Vagina (tissue), 2 donors: Measurements from ENCODE around the gene BPI. TPM values are rescaled to one million over a fixed set of nuclear protein-coding genes. Genes with fewer than 3 reads are reported as not detected.

Experiments
- DNase-seq, 2 donors: peaks; one replicate each; pipeline ENCODE4 v3.0.0-alpha.2; 2017; ENCODE audit errors: extremely low spot score in 2 of 2
- H3K27ac ChIP-seq: fragments of 200-600 bp; sonication (generic); one replicate; pipeline ENCODE4 v1.5.1; 2019
- H3K27me3 ChIP-seq: fragments of 200-600 bp; sonication (generic); one replicate; pipeline ENCODE4 v1.5.1; 2019
- H3K36me3 ChIP-seq, 2 donors: fragments of 200-600 bp; sonication (generic); one replicate each; pipeline ENCODE4 v1.5.1; 2017 to 2019
- H3K4me1 ChIP-seq: fragments of 200-600 bp; sonication (generic); one replicate; pipeline ENCODE4 v1.5.1; 2019
- H3K4me3 ChIP-seq, 2 donors: fragments of 200-600 bp; sonication (generic); 1 replicate in 1 of 2; 2 replicates in 1 of 2; pipeline ENCODE4 v1.5.1; 2016 to 2019
- H3K9me3 ChIP-seq: fragments of 200-600 bp; sonication (generic); one replicate; pipeline ENCODE4 v1.5.1; 2019
- CTCF ChIP-seq, 3 experiments: fragments of 450-650 bp in 2 of 3; fragments of 200-600 bp in 1 of 3; sonication (generic) in 1 of 3; IDR thresholded peaks; one replicate each; pipeline ENCODE4 v1.5.1; 2017 to 2019; ENCODE audit warnings: antibody characterized with exemption in 3 of 3, mild to moderate bottlenecking in 2 of 3, moderate library complexity in 2 of 3
- POLR2A ChIP-seq, 2 donors: fragments of 450-650 bp; IDR thresholded peaks; one replicate each; pipeline ENCODE4 v1.6.1; 2017; ENCODE audit warnings: antibody characterized with exemption in 2 of 2, mild to moderate bottlenecking in 2 of 2, moderate library complexity in 2 of 2
- POLR2AphosphoS5 ChIP-seq, 2 donors: sonication (generic); formaldehyde crosslinking; IDR thresholded peaks; one replicate each; pipeline ENCODE4 v1.9.0; 2017; ENCODE audit warnings: antibody characterized with exemption in 2 of 2, mild to moderate bottlenecking in 2 of 2, low read depth in 1 of 2; ENCODE audit not compliant: insufficient read depth in 1 of 2
- intact Hi-C: fragments of 100-400 bp; cut with DNase I; formaldehyde crosslinking; loops from one replicate; pipeline ENCODE4 v1.15.1; 2023
- total RNA-seq: library from RNA; depleted of rRNA; stranded (reverse); fragments of >200 nt; gene quantifications from one replicate; pipeline ENCODE4 v1.2.3, GENCODE V29; 2016

The BPI gene
- total RNA-seq, 1 donor from 2014 or later = not detected

- H3K27me3 ChIP-seq = no peaks in the 10 kb centered on the region
- H3K27ac ChIP-seq = no peak within 1 kb of the TSS
- DNase-seq = no peak
- intact Hi-C loops = no loop called here
- no peaks in the 10 kb centered on the region for H3K9me3 ChIP-seq
- peaks cover 15% of the 10 kb centered on the region for H3K4me1 ChIP-seq
- TF ChIP-seq POLR2A (IDR thresholded peaks at IDR 0.05) = no peak
- no peak for TF ChIP-seq POLR2AphosphoS5 (IDR thresholded peaks at IDR 0.05; ENCODE audit: insufficient read depth in 1 of 2, low read depth in 1 of 2)
- no peak for TF ChIP-seq CTCF (IDR thresholded peaks at IDR 0.05)
- H3K4me3 ChIP-seq = no peak within 1 kb of the TSS
- H3K36me3 ChIP-seq = no peaks in the 10 kb centered on the region
These were observed 42.3 kb downstream of the BPI start, which contains the start of gene LBP for GRCh38 chr20:38346247-38346651. Gene LBP, plus strand, starts transcription at chr20:38346482. Its CDS starts 35 bp downstream, at chr20:38346517.

- intact Hi-C loops = no loop called here
- Histone ChIP-seq H3K36me3 (no peaks in the 10 kb centered on the region), H3K27me3 (no peaks in the 10 kb centered on the region), H3K9me3 (no peaks in the 10 kb centered on the region), H3K4me3 (no peak overlapping the region), H3K27ac (no peak overlapping the region), H3K4me1 (peaks cover 15% of the 10 kb centered on the region)
- TF ChIP-seq POLR2AphosphoS5 (IDR thresholded peaks at IDR 0.05; ENCODE audit: insufficient read depth in 1 of 2, low read depth in 1 of 2) (no peak), POLR2A (IDR thresholded peaks at IDR 0.05) (no peak), CTCF (IDR thresholded peaks at IDR 0.05) (no peak)
- DNase-seq = no peak
These were observed 42.8 kb downstream of the BPI start for GRCh38 chr20:38346741-38347140.

GRCh38 chr20:38349856-38350255 lies 45.9 kb downstream of the BPI start:
- TF ChIP-seq CTCF (IDR thresholded peaks at IDR 0.05) (no peak), POLR2AphosphoS5 (IDR thresholded peaks at IDR 0.05; ENCODE audit: insufficient read depth in 1 of 2, low read depth in 1 of 2) (no peak)
- Histone ChIP-seq H3K9me3 (no peaks in the 10 kb centered on the region), H3K27ac (no peak overlapping the region), H3K4me1 (no peaks in the 10 kb centered on the region), H3K4me3 (no peak overlapping the region), H3K27me3 (no peaks in the 10 kb centered on the region), H3K36me3 (no peaks in the 10 kb centered on the region)
- intact Hi-C loops = loop anchor here (2.0 kb wide), 1 partner anchor 239 kb away; no protein-coding TSS in a partner anchor
- no peak for DNase-seq

GRCh38 chr20:38350879-38351775 lies 47.2 kb downstream of the BPI start:
- H3K36me3 ChIP-seq = no peaks in the 10 kb centered on the region
- no peak for TF ChIP-seq CTCF (IDR thresholded peaks at IDR 0.05)
- no peak for TF ChIP-seq POLR2AphosphoS5 (IDR thresholded peaks at IDR 0.05; ENCODE audit: insufficient read depth in 1 of 2, low read depth in 1 of 2)
- no peak for TF ChIP-seq POLR2A (IDR thresholded peaks at IDR 0.05)
- no peaks in the 10 kb centered on the region for H3K4me1 ChIP-seq
- H3K27ac ChIP-seq = no peak overlapping the region
- no peak for DNase-seq
- H3K27me3 ChIP-seq = no peaks in the 10 kb centered on the region
- no peak overlapping the region for H3K4me3 ChIP-seq
- intact Hi-C loops = no loop called here
- H3K9me3 ChIP-seq = no peaks in the 10 kb centered on the region

GRCh38 chr20:38353316-38353715 lies 49.4 kb downstream of the BPI start:
- TF ChIP-seq CTCF (IDR thresholded peaks at IDR 0.05) (no peak), POLR2A (IDR thresholded peaks at IDR 0.05) (no peak), POLR2AphosphoS5 (IDR thresholded peaks at IDR 0.05; ENCODE audit: insufficient read depth in 1 of 2, low read depth in 1 of 2) (no peak)
- no peak for DNase-seq
- intact Hi-C loops = no loop called here
- no peaks in the 10 kb centered on the region for H3K4me1 ChIP-seq
- H3K9me3 ChIP-seq = no peaks in the 10 kb centered on the region
- no peak overlapping the region for H3K4me3 ChIP-seq
- H3K36me3 ChIP-seq = no peaks in the 10 kb centered on the region
- no peak overlapping the region for H3K27ac ChIP-seq
- H3K27me3 ChIP-seq = no peaks in the 10 kb centered on the region
